HEK293T (cell line): ENCODE measurements around the gene PSMC2.

ENCODE experiments used
- BHLHE40 ChIP-seq: fragments of 450-650 bp; IDR thresholded peaks from 2 replicates; pipeline ENCODE4 v1.6.1; 2016; ENCODE audit warnings: mild to moderate bottlenecking, moderate library complexity, borderline replicate concordance
- ELF4 ChIP-seq: fragments of 450-650 bp; IDR thresholded peaks from 2 replicates; pipeline ENCODE4 v1.6.1; 2017; ENCODE audit warnings: antibody characterized with exemption
- FOXK2 ChIP-seq: fragments of 450-650 bp; IDR thresholded peaks from 2 replicates; pipeline ENCODE4 v1.6.1; 2016; ENCODE audit warnings: mild to moderate bottlenecking
- L3MBTL2 ChIP-seq: fragments of 450-650 bp; conservative IDR thresholded peaks from 2 replicates; pipeline ENCODE4 v1.6.1; 2016; ENCODE audit warnings: mild to moderate bottlenecking
- PKNOX1 ChIP-seq: fragments of 450-650 bp; IDR thresholded peaks from 2 replicates; pipeline ENCODE4 v1.6.1; 2016
- SP1 ChIP-seq: fragments of 450-650 bp; IDR thresholded peaks from 2 replicates; pipeline ENCODE4 v1.6.1; 2017
- SUZ12 ChIP-seq: fragments of 450-650 bp; IDR thresholded peaks from 2 replicates; pipeline ENCODE4 v1.6.1; 2016; ENCODE audit warnings: mild to moderate bottlenecking
- TARDBP ChIP-seq: fragments of 450-650 bp; IDR thresholded peaks from 2 replicates; pipeline ENCODE4 v1.6.1; 2016
- ZNF384 ChIP-seq: fragments of 450-650 bp; IDR thresholded peaks from 2 replicates; pipeline ENCODE4 v1.6.1; 2016

DNA sequence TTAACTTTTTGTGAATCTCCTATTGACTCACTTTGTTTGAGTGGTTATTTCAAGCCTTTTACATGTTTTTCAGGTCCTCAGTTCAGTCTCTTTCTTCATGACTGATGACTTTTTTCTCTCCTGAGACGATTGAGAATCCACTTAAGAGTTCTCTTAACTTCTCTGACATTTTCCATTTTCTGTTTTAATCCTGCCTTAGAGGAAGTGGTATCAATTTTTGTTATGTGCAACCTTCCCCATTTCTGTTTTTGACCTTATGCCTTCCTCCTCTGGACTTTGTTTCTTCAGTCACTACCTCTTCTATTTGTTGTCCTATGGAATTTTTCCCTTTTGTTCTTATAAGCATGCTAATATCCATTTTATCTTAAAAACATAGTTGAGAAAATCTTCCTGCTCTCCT lies 2.4 kb downstream of the PSMC2 start:
- no peak for TF ChIP-seq ELF4
- no peak for TF ChIP-seq FOXK2
- no peak for TF ChIP-seq PKNOX1
- no peak for TF ChIP-seq L3MBTL2
- TF ChIP-seq SP1, result no peak
- TF ChIP-seq BHLHE40, result no peak
- TF ChIP-seq TARDBP, result no peak
- TF ChIP-seq SUZ12, result no peak
- no peak for TF ChIP-seq ZNF384
